ENCODE data around the gene DAP.

DAP gene

GRCh38 chr5:10637944-10638343 lies 123.1 kb downstream of the DAP start:
- no peaks in the 10 kb centered on the region for H3K9me3 ChIP-seq (ENCODE audit: insufficient read depth, low read length)
- H3F3A ChIP-seq (ENCODE audit: insufficient read depth): peaks cover 9% of the 10 kb centered on the region
- no peak for TF ChIP-seq EZH2phosphoT487 (conservative IDR thresholded peaks at IDR 0.05; ENCODE audit: low read length)
- TF ChIP-seq, protein P1, sequence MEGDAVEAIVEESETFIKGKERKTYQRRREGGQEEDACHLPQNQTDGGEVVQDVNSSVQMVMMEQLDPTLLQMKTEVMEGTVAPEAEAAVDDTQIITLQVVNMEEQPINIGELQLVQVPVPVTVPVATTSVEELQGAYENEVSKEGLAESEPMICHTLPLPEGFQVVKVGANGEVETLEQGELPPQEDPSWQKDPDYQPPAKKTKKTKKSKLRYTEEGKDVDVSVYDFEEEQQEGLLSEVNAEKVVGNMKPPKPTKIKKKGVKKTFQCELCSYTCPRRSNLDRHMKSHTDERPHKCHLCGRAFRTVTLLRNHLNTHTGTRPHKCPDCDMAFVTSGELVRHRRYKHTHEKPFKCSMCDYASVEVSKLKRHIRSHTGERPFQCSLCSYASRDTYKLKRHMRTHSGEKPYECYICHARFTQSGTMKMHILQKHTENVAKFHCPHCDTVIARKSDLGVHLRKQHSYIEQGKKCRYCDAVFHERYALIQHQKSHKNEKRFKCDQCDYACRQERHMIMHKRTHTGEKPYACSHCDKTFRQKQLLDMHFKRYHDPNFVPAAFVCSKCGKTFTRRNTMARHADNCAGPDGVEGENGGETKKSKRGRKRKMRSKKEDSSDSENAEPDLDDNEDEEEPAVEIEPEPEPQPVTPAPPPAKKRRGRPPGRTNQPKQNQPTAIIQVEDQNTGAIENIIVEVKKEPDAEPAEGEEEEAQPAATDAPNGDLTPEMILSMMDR (IDR thresholded peaks at IDR 0.05; ENCODE audit: insufficient read depth, low read length, poor library complexity, severe bottlenecking): no peak
- no peaks in the 10 kb centered on the region for H4K20me1 ChIP-seq (ENCODE audit: low read depth, low read length)
- H3K9ac ChIP-seq (ENCODE audit: low read length): no peak overlapping the region
- no peaks in the 10 kb centered on the region; the same call in 1 of the 2 replicates for H3K36me3 ChIP-seq (ENCODE audit: low read length)
- no peak overlapping the region for H3K4me3 ChIP-seq (ENCODE audit: insufficient read depth, low read length, poor library complexity, severe bottlenecking)
- H3K27ac ChIP-seq (ENCODE audit: low read depth, low read length): no peak overlapping the region
- no peak overlapping the region for H2AFZ ChIP-seq (ENCODE audit: low read depth, low read length, severe bottlenecking)
- H3K9me2 ChIP-seq (replicated peaks; ENCODE audit: insufficient read depth, low read length): no peaks in the 10 kb centered on the region
- H3K79me2 ChIP-seq (ENCODE audit: insufficient read depth, low read length): peaks cover 40% of the 10 kb centered on the region
- no peaks in the 10 kb centered on the region for H3K27me3 ChIP-seq (ENCODE audit: low read length)
- no peak overlapping the region for H3K4me2 ChIP-seq (ENCODE audit: low read depth, low read length, poor library complexity, severe bottlenecking)

DNA sequence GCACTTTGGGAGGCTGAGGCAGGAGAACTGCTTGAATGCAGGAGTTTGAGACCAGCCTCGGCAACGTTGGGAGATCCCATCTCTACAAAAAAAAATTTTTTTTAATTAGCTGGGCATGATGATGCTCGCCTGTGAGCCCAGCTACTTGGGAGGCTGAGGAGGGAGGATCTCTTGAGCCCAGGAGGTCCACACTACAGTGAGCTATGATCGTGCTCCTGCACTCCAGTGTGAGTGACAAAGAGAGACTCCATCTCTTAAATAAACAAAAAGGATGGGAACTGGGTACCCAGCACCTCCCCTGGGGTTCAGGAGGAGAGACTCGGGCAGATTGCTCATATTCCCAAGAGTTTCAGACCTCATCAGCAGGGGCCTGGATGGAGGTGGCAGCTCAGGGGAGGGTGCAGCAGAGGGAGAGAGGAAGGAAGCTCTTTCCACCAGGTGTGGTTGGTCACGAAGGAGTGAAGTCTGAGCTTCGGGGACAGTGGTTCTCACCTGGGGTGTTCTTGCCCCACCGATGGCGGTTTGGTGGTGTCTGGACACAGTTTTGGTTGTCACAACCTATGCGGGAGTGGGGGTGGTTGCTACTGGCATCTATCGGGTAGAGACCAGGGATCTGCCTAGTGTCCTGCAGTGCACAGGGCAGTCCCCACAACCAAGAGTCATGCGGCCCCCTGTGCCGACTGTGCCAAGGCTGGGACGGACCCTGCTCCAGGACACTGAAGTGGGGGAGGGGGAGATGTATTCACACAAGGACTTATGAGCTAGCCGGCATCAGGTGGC lies 124.5 kb downstream of the DAP start:
- H3K79me2 ChIP-seq (ENCODE audit: insufficient read depth, low read length): peaks cover 30% of the 10 kb centered on the region; the same call in 1 of the 2 replicates
- no peaks in the 10 kb centered on the region for H3K9me3 ChIP-seq (ENCODE audit: insufficient read depth, low read length)
- H4K20me1 ChIP-seq (ENCODE audit: low read depth, low read length): no peaks in the 10 kb centered on the region
- TF ChIP-seq, protein P1 (IDR thresholded peaks at IDR 0.05; ENCODE audit: insufficient read depth, low read length, poor library complexity, severe bottlenecking): no peak
- TF ChIP-seq EZH2phosphoT487 (conservative IDR thresholded peaks at IDR 0.05; ENCODE audit: low read length): no peak
- H3K9me2 ChIP-seq (replicated peaks; ENCODE audit: insufficient read depth, low read length): no peaks in the 10 kb centered on the region
- no peaks in the 10 kb centered on the region; the same call in 1 of the 2 replicates for H3K36me3 ChIP-seq (ENCODE audit: low read length)
- no peak overlapping the region for H3K4me3 ChIP-seq (ENCODE audit: insufficient read depth, low read length, poor library complexity, severe bottlenecking)
- no peak overlapping the region for H3K27ac ChIP-seq (ENCODE audit: low read depth, low read length)
- H2AFZ ChIP-seq (ENCODE audit: low read depth, low read length, severe bottlenecking): no peak overlapping the region
- peaks cover 13% of the 10 kb centered on the region for H3F3A ChIP-seq (ENCODE audit: insufficient read depth)
- H3K9ac ChIP-seq (ENCODE audit: low read length): no peak overlapping the region
- no peaks in the 10 kb centered on the region for H3K27me3 ChIP-seq (ENCODE audit: low read length)
- no peak overlapping the region for H3K4me2 ChIP-seq (ENCODE audit: low read depth, low read length, poor library complexity, severe bottlenecking)

DNA sequence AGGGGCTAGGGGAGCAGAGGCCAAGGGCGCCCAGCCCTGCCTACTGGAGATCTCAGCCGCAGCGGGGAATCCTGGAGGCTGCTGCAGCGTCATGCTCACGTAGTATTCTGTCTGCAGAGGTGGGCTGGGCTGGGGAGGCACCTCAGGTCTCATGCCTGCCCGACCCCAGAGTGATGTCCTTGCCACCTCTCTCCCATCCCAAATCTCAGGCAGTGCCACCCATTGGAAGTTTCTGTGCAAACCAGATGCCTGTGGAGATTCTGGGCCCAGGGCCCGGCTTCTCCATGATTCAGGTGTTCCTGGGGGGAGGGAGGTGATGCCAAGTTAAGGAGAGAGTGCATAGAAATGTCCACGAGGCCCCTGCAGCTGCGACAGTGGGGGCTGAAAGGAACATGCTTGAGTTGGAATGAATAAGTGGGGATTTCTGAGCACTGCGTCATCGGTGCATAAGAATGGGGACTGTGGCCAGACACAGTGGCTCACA lies 125.1 kb downstream of the DAP start:
- Histone ChIP-seq H3K9ac (ENCODE audit: low read length) (no peak overlapping the region), H3K9me2 (replicated peaks; ENCODE audit: insufficient read depth, low read length) (no peaks in the 10 kb centered on the region), H4K20me1 (ENCODE audit: low read depth, low read length) (no peaks in the 10 kb centered on the region), H3K9me3 (ENCODE audit: insufficient read depth, low read length) (no peaks in the 10 kb centered on the region), H3K27ac (ENCODE audit: low read depth, low read length) (peak overlapping the region; percentile 57), H3K79me2 (ENCODE audit: insufficient read depth, low read length) (peaks cover 32% of the 10 kb centered on the region; the same call in 1 of the 2 replicates), H3K4me2 (ENCODE audit: low read depth, low read length, poor library complexity, severe bottlenecking) (no peak overlapping the region), H3K4me3 (ENCODE audit: insufficient read depth, low read length, poor library complexity, severe bottlenecking) (no peak overlapping the region), H3K27me3 (ENCODE audit: low read length) (no peaks in the 10 kb centered on the region), H2AFZ (ENCODE audit: low read depth, low read length, severe bottlenecking) (no peak overlapping the region), H3F3A (ENCODE audit: insufficient read depth) (peaks cover 16% of the 10 kb centered on the region), H3K36me3 (ENCODE audit: low read length) (no peaks in the 10 kb centered on the region; the same call in 1 of the 2 replicates)
- TF ChIP-seq EZH2phosphoT487 (conservative IDR thresholded peaks at IDR 0.05; ENCODE audit: low read length): no peak
- TF ChIP-seq, protein P1 (IDR thresholded peaks at IDR 0.05; ENCODE audit: insufficient read depth, low read length, poor library complexity, severe bottlenecking): no peak

All from SU-DHL-6 (cell line).